ENCODE data around the gene CPA5. TPM values are rescaled to one million over a fixed set of nuclear protein-coding genes. Genes with fewer than 3 reads are reported as not detected.

The CPA5 gene
- total RNA-seq, 1 donor from 2014 or later: not detected

DNA sequence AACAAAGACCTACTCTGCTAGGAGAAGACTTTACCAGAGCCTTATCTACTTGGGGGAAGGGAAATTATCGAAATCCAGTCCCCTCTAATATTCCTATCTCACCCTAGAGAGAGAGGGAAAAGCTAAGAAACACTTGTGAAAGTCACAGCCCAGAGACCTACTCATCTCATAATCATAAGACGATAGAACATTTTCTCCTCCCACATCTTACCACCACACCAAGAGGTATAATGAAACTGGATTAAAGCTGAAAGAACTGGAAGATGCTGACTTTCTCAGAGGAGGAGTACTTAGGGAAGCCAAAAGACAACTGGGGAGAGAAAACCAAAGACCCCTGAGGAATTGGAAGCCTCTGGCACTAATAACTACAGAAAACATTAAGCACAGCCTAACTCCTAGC lies 10.8 kb upstream of the CPA5 start:
- H2AFZ ChIP-seq (replicated peaks): peak overlapping the region; percentile 44

DNA sequence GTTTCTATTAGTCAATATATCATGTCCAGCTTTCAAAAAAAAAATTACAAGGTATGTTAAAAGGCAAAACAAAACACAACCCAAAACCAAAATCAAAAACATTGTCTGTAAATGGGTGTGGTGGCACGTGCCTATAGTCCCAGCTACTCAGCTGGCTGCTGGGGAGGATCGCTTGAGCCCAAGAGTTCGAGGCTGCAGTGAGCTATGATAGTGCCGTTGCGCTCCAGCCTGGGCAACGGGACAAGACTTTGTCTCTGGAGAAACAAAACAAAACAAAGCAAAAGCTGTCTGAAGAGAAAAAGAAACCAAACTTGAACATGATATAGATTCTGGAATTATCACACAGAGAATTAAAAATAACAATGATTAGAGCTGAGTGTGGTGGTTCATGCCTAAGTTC lies 10.3 kb upstream of the CPA5 start:
- Histone ChIP-seq H2AFZ (replicated peaks) (no peak overlapping the region), H3K9ac (no peak overlapping the region), H3K79me2 (ENCODE audit: low read depth) (no peaks in the 10 kb centered on the region), H3K4me1 (peaks cover 12% of the 10 kb centered on the region), H3F3A (ENCODE audit: low read depth) (no peaks in the 10 kb centered on the region), H3K4me3 (no peak overlapping the region), H3K27ac (no peak overlapping the region), H3K27me3 (no peaks in the 10 kb centered on the region), H3K4me2 (no peak overlapping the region), H3K9me3 (ENCODE audit: low read depth) (no peaks in the 10 kb centered on the region), H4K20me1 (ENCODE audit: low read depth) (no peaks in the 10 kb centered on the region), H3K36me3 (no peaks in the 10 kb centered on the region)
- H3K36me3 Mint-ChIP-seq: peaks cover 2% of the 10 kb centered on the region
- H3K27me3 Mint-ChIP-seq (ENCODE audit: insufficient read depth, low read depth): peaks cover 3% of the 10 kb centered on the region
- peaks cover 10% of the 10 kb centered on the region for H3K4me1 Mint-ChIP-seq
- DNase-seq (ENCODE audit: low spot score): no peak
- H3K27ac Mint-ChIP-seq: no peak overlapping the region
- H3K9me3 Mint-ChIP-seq: peaks cover 2% of the 10 kb centered on the region
- TF ChIP-seq EZH2phosphoT487 (IDR thresholded peaks at IDR 0.05) (no peak), EZH2 (IDR thresholded peaks at IDR 0.05) (no peak)
- TF ChIP-seq, protein P1, sequence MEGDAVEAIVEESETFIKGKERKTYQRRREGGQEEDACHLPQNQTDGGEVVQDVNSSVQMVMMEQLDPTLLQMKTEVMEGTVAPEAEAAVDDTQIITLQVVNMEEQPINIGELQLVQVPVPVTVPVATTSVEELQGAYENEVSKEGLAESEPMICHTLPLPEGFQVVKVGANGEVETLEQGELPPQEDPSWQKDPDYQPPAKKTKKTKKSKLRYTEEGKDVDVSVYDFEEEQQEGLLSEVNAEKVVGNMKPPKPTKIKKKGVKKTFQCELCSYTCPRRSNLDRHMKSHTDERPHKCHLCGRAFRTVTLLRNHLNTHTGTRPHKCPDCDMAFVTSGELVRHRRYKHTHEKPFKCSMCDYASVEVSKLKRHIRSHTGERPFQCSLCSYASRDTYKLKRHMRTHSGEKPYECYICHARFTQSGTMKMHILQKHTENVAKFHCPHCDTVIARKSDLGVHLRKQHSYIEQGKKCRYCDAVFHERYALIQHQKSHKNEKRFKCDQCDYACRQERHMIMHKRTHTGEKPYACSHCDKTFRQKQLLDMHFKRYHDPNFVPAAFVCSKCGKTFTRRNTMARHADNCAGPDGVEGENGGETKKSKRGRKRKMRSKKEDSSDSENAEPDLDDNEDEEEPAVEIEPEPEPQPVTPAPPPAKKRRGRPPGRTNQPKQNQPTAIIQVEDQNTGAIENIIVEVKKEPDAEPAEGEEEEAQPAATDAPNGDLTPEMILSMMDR (IDR thresholded peaks at IDR 0.05): no peak
- no peak overlapping the region for H3K4me3 Mint-ChIP-seq

More for the DNA sequence above, 10.8 kb upstream of the CPA5 start:
- H3K4me1 ChIP-seq: peaks cover 10% of the 10 kb centered on the region
- Mint-ChIP-seq H3K4me1 (peaks cover 6% of the 10 kb centered on the region), H3K9me3 (peaks cover 2% of the 10 kb centered on the region), H3K27me3 (ENCODE audit: insufficient read depth, low read depth) (peaks cover 3% of the 10 kb centered on the region), H3K4me3 (no peak overlapping the region), H3K36me3 (peaks cover 2% of the 10 kb centered on the region), H3K27ac (no peak overlapping the region)
- H4K20me1 ChIP-seq (ENCODE audit: low read depth): no peaks in the 10 kb centered on the region
- TF ChIP-seq EZH2phosphoT487 (IDR thresholded peaks at IDR 0.05) (no peak), EZH2 (IDR thresholded peaks at IDR 0.05) (no peak)
- TF ChIP-seq, protein P1 (IDR thresholded peaks at IDR 0.05): no peak
- no peak for DNase-seq (ENCODE audit: low spot score)
- no peaks in the 10 kb centered on the region for H3K79me2 ChIP-seq (ENCODE audit: low read depth)
- no peak overlapping the region for H3K4me2 ChIP-seq
- no peak overlapping the region for H3K27ac ChIP-seq
- no peaks in the 10 kb centered on the region for H3K9me3 ChIP-seq (ENCODE audit: low read depth)
- no peak overlapping the region for H3K4me3 ChIP-seq
- H3K36me3 ChIP-seq: no peaks in the 10 kb centered on the region
- no peaks in the 10 kb centered on the region for H3K27me3 ChIP-seq
- H3F3A ChIP-seq (ENCODE audit: low read depth): no peaks in the 10 kb centered on the region
- H3K9ac ChIP-seq: no peak overlapping the region

DNA sequence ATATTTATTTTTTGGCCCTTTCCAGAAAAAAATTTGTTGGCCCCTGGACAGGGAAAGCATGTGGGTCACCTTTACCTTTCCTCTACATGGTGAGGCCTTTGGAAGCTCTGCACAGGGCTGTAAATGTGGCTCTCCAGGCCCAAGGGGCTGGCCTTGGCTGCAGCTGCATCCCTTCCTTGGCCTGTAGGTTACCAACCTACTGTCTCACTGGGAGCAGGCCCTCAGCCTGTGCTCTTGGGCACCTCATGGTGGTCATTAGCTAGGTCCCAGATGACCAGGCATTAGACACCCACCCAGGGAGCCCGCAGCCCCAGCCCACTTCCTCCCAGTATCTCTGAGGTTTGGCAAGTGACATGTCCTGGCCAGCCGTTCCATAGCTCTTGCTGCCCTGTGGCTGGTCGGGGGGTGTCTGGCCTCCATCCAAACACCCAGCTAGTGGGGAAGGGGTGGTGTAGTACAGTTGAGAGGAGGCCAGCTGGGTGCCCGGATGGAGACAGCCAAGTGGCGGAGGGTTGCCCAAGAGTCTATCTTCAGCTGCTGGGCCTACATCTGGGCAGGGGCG lies 7.1 kb upstream of the CPA5 start:
- TF ChIP-seq EZH2 (IDR thresholded peaks at IDR 0.05): no peak
- no peak for TF ChIP-seq EZH2phosphoT487 (IDR thresholded peaks at IDR 0.05)
- TF ChIP-seq, protein P1 (IDR thresholded peaks at IDR 0.05): no peak
- H3K9me3 Mint-ChIP-seq: peaks cover 5% of the 10 kb centered on the region
- no peak for DNase-seq (ENCODE audit: low spot score)
- Histone ChIP-seq H3K4me3 (no peak overlapping the region), H3K9me3 (ENCODE audit: low read depth) (no peaks in the 10 kb centered on the region), H2AFZ (replicated peaks) (peak overlapping the region; percentile 14), H3F3A (ENCODE audit: low read depth) (no peaks in the 10 kb centered on the region), H3K4me1 (peaks cover 12% of the 10 kb centered on the region), H3K27me3 (no peaks in the 10 kb centered on the region), H4K20me1 (ENCODE audit: low read depth) (no peaks in the 10 kb centered on the region), H3K27ac (no peak overlapping the region), H3K9ac (no peak overlapping the region), H3K4me2 (no peak overlapping the region), H3K79me2 (ENCODE audit: low read depth) (no peaks in the 10 kb centered on the region), H3K36me3 (no peaks in the 10 kb centered on the region)
- peaks cover 2% of the 10 kb centered on the region for H3K36me3 Mint-ChIP-seq
- H3K4me3 Mint-ChIP-seq: no peak overlapping the region
- no peak overlapping the region for H3K27ac Mint-ChIP-seq
- peaks cover 10% of the 10 kb centered on the region for H3K4me1 Mint-ChIP-seq
- H3K27me3 Mint-ChIP-seq (ENCODE audit: insufficient read depth, low read depth): peaks cover 5% of the 10 kb centered on the region
